Measurements from ENCODE around the gene ZFYVE26.

The ZFYVE26 gene

GRCh38 chr14:67784244-67784823 is 32.1 kb downstream of the ZFYVE26 start:
- no peak overlapping the region for H2AFZ ChIP-seq

GRCh38 chr14:67782090-67782489 is 34.3 kb downstream of the ZFYVE26 start:
- H3K4me3 ChIP-seq (ENCODE audit: low read depth, low read length), result no peak overlapping the region
- H3K36me3 ChIP-seq (ENCODE audit: control insufficient read depth, insufficient read depth, low read length), result no peaks in the 10 kb centered on the region
- no peak overlapping the region for H2AFZ ChIP-seq
- H3K4me2 ChIP-seq (ENCODE audit: low read length), result no peak overlapping the region
- H3K27me3 ChIP-seq (ENCODE audit: control insufficient read depth, insufficient read depth, low read length), result no peaks in the 10 kb centered on the region
- H3K9me3 ChIP-seq (ENCODE audit: control insufficient read depth, low read length), result no peaks in the 10 kb centered on the region
- H3K9ac ChIP-seq, result no peak overlapping the region
- no peak for TF ChIP-seq CTCF (IDR thresholded peaks at IDR 0.05)
- H3K79me2 ChIP-seq, result no peaks in the 10 kb centered on the region
- no peak overlapping the region for H3K27ac ChIP-seq
- H3K4me1 ChIP-seq, result no peaks in the 10 kb centered on the region

More at GRCh38 chr14:67784244-67784823, 32.1 kb downstream of the ZFYVE26 start:
- Histone ChIP-seq H3K27me3 (ENCODE audit: control insufficient read depth, insufficient read depth, low read length) (no peaks in the 10 kb centered on the region), H3K9ac (no peak overlapping the region), H3K79me2 (no peaks in the 10 kb centered on the region), H3K4me3 (ENCODE audit: low read depth, low read length) (no peak overlapping the region), H3K9me3 (ENCODE audit: control insufficient read depth, low read length) (no peaks in the 10 kb centered on the region), H3K36me3 (ENCODE audit: control insufficient read depth, insufficient read depth, low read length) (no peaks in the 10 kb centered on the region), H3K4me1 (no peaks in the 10 kb centered on the region), H3K27ac (no peak overlapping the region), H3K4me2 (ENCODE audit: low read length) (no peak overlapping the region)
- TF ChIP-seq CTCF (IDR thresholded peaks at IDR 0.05), result no peak

GRCh38 chr14:67778792-67779191 is 37.6 kb downstream of the ZFYVE26 start:
- Histone ChIP-seq H3K36me3 (ENCODE audit: control insufficient read depth, insufficient read depth, low read length) (no peaks in the 10 kb centered on the region), H3K4me3 (ENCODE audit: low read depth, low read length) (no peak overlapping the region), H3K4me1 (no peaks in the 10 kb centered on the region), H2AFZ (no peak overlapping the region), H3K27me3 (ENCODE audit: control insufficient read depth, insufficient read depth, low read length) (no peaks in the 10 kb centered on the region), H3K9ac (no peak overlapping the region), H3K27ac (no peak overlapping the region), H3K4me2 (ENCODE audit: low read length) (no peak overlapping the region), H3K79me2 (no peaks in the 10 kb centered on the region), H3K9me3 (ENCODE audit: control insufficient read depth, low read length) (no peaks in the 10 kb centered on the region)
- no peak for TF ChIP-seq CTCF (IDR thresholded peaks at IDR 0.05)

- Histone ChIP-seq H3K4me3 (ENCODE audit: low read depth, low read length) (no peak overlapping the region), H3K27me3 (ENCODE audit: control insufficient read depth, insufficient read depth, low read length) (no peaks in the 10 kb centered on the region), H3K4me2 (ENCODE audit: low read length) (no peak overlapping the region), H3K9me3 (ENCODE audit: control insufficient read depth, low read length) (no peaks in the 10 kb centered on the region), H3K9ac (no peak overlapping the region), H3K36me3 (ENCODE audit: control insufficient read depth, insufficient read depth, low read length) (no peaks in the 10 kb centered on the region), H3K4me1 (no peaks in the 10 kb centered on the region), H3K79me2 (no peaks in the 10 kb centered on the region), H3K27ac (no peak overlapping the region), H2AFZ (no peak overlapping the region)
- TF ChIP-seq CTCF (IDR thresholded peaks at IDR 0.05), result no peak
Measured at GRCh38 chr14:67776653-67777322, 39.6 kb downstream of the ZFYVE26 start.
